Measurements from ENCODE around the gene OSTN.

The OSTN gene

DNA sequence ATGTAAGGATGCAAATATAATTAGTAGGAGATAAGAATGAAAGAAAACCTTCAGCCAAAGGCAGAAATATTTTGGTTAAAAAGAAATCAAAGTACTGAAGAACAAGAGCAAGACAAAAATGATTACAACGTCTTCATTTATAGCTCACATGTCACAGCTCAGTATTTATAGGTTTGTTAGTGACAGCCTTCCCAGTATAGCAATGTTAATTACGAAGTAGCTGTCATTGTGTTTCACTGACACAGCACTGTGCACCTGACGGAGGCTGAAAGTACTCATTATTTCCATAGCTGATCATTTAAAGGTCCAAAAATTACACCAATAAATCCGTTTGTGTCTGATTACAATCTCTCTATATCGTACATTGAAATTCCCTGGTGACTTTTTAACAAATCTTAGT, 561 bp upstream of the OSTN start:
- TF ChIP-seq CTCF (IDR thresholded peaks at IDR 0.05; ENCODE audit: low read depth, low read length): no peak
- no peak for DNase-seq (ENCODE audit: extremely low read depth, low read depth)

DNA sequence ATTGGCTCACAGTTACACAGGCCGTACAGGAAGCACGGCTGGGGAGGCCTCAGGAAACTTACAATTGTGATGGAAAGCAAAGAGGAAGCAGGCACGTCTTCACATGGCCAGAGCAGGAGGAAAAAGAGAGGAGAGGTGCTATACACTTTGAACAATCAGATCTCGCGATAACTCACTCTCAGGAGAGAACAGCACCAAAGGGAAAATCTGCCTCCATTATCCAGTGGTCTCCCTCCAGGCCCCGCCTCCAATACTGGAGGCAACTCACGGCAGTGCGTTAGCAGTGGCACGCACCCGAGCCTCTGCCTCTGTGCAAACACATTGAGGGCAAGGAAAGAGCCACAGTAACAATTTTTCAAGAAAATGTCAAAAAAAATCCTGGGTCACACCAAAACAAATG, 11.0 kb downstream of the OSTN start:
- no peak for TF ChIP-seq CTCF (IDR thresholded peaks at IDR 0.05; ENCODE audit: low read depth, low read length)
- no peak for DNase-seq (ENCODE audit: extremely low read depth, low read depth)

DNA sequence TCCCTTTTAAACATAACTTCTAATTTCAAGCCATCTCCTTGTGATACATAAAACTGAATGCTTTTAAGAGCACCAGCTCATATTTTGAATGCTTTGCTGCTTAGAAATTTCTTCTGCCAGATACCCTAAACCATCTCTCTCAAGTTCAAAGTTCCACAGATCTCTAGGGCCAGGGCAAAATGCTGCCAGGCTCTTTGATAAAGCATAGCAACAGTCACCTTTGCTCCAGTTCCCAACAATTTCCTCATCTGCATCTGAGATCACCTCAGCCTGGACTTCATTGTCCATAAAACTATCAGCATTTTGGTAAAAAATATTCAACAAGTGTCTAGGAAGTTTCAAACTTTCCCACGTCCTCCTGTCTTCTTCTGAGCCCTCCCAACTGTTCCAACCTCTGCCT, 17.5 kb downstream of the OSTN start:
- no peak for TF ChIP-seq CTCF (IDR thresholded peaks at IDR 0.05; ENCODE audit: low read depth, low read length)
- DNase-seq (ENCODE audit: extremely low read depth, low read depth): no peak

DNA sequence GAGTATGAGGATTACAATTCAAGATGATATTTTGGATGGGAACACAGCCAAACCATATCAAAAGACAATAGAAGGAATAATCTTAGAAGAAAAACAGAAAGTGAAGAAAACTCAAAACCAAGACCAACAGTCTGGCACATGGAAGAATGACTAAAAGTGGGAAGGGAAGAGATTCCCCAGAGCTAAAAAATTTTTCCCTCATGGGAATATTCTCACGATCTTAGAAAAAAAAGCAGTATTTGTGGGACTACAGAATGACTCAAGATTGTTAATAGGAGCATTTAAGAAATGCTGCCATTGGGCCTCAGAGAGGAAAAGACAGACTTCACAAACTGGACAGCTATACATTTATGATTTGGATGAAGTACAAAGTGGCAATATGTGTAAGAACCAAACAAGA, 18.3 kb downstream of the OSTN start:
- DNase-seq (ENCODE audit: extremely low read depth, low read depth): no peak
- no peak for TF ChIP-seq CTCF (IDR thresholded peaks at IDR 0.05; ENCODE audit: low read depth, low read length)

- no peak for TF ChIP-seq CTCF (IDR thresholded peaks at IDR 0.05; ENCODE audit: low read depth, low read length)
Observed at GRCh38 chr3:191220908-191221307, 21.9 kb downstream of the OSTN start.

GRCh38 chr3:191221638-191222037, 22.6 kb downstream of the OSTN start:
- TF ChIP-seq CTCF (IDR thresholded peaks at IDR 0.05; ENCODE audit: low read depth, low read length): no peak
- no peak for DNase-seq (ENCODE audit: extremely low read depth, low read depth)

More at GRCh38 chr3:191220908-191221307, 21.9 kb downstream of the OSTN start:
- DNase-seq (ENCODE audit: extremely low read depth, low read depth): no peak

DNA sequence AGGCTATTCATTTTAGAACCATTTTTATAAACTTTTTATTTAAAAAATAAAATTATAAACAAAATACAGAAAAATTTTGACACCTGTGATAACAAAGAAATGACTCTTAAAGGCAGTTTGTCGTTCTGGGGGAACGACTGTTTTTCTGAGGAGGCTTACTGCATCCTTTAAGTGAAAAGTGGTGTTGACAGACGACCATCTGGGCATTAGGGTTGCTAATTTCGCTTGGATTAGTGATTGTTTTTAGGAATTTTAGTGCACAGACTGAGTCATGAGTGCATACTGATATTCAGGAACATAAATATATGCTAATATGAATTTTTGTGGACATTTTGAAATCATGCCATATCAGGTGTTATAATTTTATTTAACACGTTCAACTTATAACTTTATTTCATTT, 28.5 kb downstream of the OSTN start:
- TF ChIP-seq CTCF (IDR thresholded peaks at IDR 0.05; ENCODE audit: low read depth, low read length): no peak
- no peak for DNase-seq (ENCODE audit: extremely low read depth, low read depth)
